Activated CD8-positive, alpha-beta T cell treated with anti-CD3 and anti-CD28 coated beads for 36 hours (primary cell): ENCODE results near the gene MACROD1. TPM values are rescaled to one million over a fixed set of nuclear protein-coding genes. Genes with fewer than 3 reads are reported as not detected.

Experiments
- ATAC-seq: fragments of 200-7000 bp; cut with Tn5 transposase; one replicate; pipeline ENCODE4 v1.10.0; 2021; ENCODE audit warnings: mild to moderate bottlenecking, moderate library complexity
- CTCF ChIA-PET: fragments of 350-600 bp; sonication (Branson Sonifier 250); formaldehyde crosslinking; loops from one replicate; lab custom pipeline; 2021; ENCODE audit warnings: antibody characterized with exemption; lab: Charles Lee
- POLR2A ChIA-PET: fragments of 350-600 bp; sonication (Branson Sonifier 250); formaldehyde crosslinking; loops from one replicate; lab custom pipeline; 2021; ENCODE audit warnings: antibody characterized with exemption; lab: Charles Lee
- DNase-seq: peaks from one replicate; pipeline ENCODE4 v3.0.0-alpha.2; 2020
- H3K27ac Mint-ChIP-seq: one replicate; pipeline ENCODE4 v1.8.0; 2021; ENCODE audit warnings: mild to moderate bottlenecking, mixed read lengths
- H3K27me3 Mint-ChIP-seq: one replicate; pipeline ENCODE4 v1.8.0; 2021; ENCODE audit warnings: mixed read lengths
- H3K36me3 Mint-ChIP-seq: one replicate; pipeline ENCODE4 v1.8.0; 2021; ENCODE audit warnings: low read depth, mixed read lengths
- H3K4me1 Mint-ChIP-seq: one replicate; pipeline ENCODE4 v1.8.0; 2021; ENCODE audit warnings: low read depth, mixed read lengths
- H3K4me3 Mint-ChIP-seq: one replicate; pipeline ENCODE4 v1.8.0; 2021; ENCODE audit warnings: mild to moderate bottlenecking, moderate library complexity, mixed read lengths
- H3K9me3 Mint-ChIP-seq: one replicate; pipeline ENCODE4 v1.8.0; 2021; ENCODE audit warnings: mixed read lengths
- CTCF ChIP-seq: fragments of 200-600 bp; IDR thresholded peaks from one replicate; pipeline ENCODE4 v1.8.0; 2022; ENCODE audit warnings: antibody characterized with exemption, mild to moderate bottlenecking
- intact Hi-C: fragments of 100-400 bp; cut with micrococcal nuclease; formaldehyde crosslinking; loops from one replicate; pipeline ENCODE4 v1.10.0; 2022
- total RNA-seq, 2 experiments: library from RNA; stranded (reverse); gene quantifications; one replicate each; pipeline ENCODE4 v1.2.3, GENCODE V29; 2021

The MACROD1 gene
- total RNA-seq, 2 experiments from 2014 or later = 38.7 to 38.8 TPM

DNA sequence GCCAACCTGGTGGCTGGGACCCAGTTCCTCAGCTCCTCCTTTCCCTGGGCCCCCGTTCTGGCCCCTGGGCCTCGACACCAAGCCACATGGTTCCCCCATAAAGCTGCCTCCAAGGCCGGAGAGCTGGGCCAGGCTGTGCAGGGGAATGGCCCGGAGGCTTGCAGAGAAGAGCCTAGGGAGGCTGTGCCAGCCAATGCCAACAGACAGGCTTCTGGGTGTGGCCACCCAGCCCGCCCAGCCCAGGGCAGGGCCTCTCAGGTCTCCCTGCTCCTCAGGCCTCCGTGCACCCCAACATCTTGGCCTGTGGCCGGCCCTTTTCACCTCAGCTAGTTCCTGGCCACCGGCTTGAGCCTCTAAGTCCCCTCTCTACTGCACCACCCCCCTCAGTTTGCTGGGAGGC, 147.6 kb downstream of the MACROD1 start:
- H3K4me1 Mint-ChIP-seq = no peaks in the 10 kb centered on the region
- CTCF ChIA-PET = no interaction called here
- H3K36me3 Mint-ChIP-seq = no peaks in the 10 kb centered on the region
- POLR2A ChIA-PET = interaction anchor here (1.4 kb wide), 1 partner anchor 17 kb away, joined by 4 read pairs; no protein-coding TSS in a partner anchor
- no peak overlapping the region for H3K4me3 Mint-ChIP-seq
- no peak for DNase-seq
- H3K27ac Mint-ChIP-seq = no peak overlapping the region
- intact Hi-C loops = no loop called here
- no peak for ATAC-seq
- no peaks in the 10 kb centered on the region for H3K9me3 Mint-ChIP-seq
- no peak for TF ChIP-seq CTCF
- no peaks in the 10 kb centered on the region for H3K27me3 Mint-ChIP-seq

GRCh38 chr11:64017945-64018224, 148.0 kb downstream of the MACROD1 start:
- POLR2A ChIA-PET = interaction anchor here (1.4 kb wide), 1 partner anchor 16 kb away, joined by 4 read pairs; no protein-coding TSS in a partner anchor
- TF ChIP-seq CTCF = no peak
- intact Hi-C loops = no loop called here
- no peak overlapping the region for H3K27ac Mint-ChIP-seq
- CTCF ChIA-PET = interaction anchor here (1.2 kb wide), 1 partner anchor 17 kb away, joined by 4 read pairs; no protein-coding TSS in a partner anchor
- no peaks in the 10 kb centered on the region for H3K36me3 Mint-ChIP-seq
- DNase-seq (no peak), ATAC-seq (no peak)
- H3K27me3 Mint-ChIP-seq = no peaks in the 10 kb centered on the region
- H3K9me3 Mint-ChIP-seq = no peaks in the 10 kb centered on the region
- no peak overlapping the region for H3K4me3 Mint-ChIP-seq
- no peaks in the 10 kb centered on the region for H3K4me1 Mint-ChIP-seq

- Mint-ChIP-seq H3K27me3 (no peaks in the 10 kb centered on the region), H3K27ac (no peak overlapping the region), H3K9me3 (peaks cover 2% of the 10 kb centered on the region), H3K4me1 (no peaks in the 10 kb centered on the region), H3K36me3 (no peaks in the 10 kb centered on the region), H3K4me3 (no peak overlapping the region)
- ChIA-PET CTCF (no interaction called here), POLR2A (interaction anchor here (0.6 to 1.6 kb wide), 2 partner anchors 14 to 529 kb away, joined by 3 read pairs; no protein-coding TSS in a partner anchor)
- ATAC-seq = no peak
- intact Hi-C loops = no loop called here
- TF ChIP-seq CTCF = no peak
- DNase-seq = no peak
Observed at GRCh38 chr11:64015935-64016845, 149.7 kb downstream of the MACROD1 start.

DNA sequence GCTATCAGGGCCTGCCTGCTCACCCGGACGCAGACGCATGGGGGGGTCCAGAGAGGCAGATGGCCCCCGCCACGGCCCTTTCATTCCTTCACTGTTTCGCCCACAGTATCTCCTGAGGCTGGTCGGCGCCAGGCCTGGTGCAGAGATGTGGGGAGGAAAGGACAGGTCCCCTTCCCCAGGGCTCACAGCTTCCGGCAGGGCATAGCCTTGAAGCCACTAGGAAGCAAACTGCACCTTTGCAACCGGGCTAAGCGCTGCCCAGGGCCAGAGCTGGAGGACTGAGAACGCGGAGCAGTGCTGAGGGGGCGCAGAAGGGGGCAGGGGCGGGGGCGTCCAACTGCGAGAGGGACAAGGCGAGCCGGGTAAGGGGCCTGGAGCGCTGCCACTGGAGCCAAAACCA, 150.4 kb downstream of the MACROD1 start:
- Mint-ChIP-seq H3K27ac (no peak overlapping the region), H3K4me3 (no peak overlapping the region), H3K4me1 (no peaks in the 10 kb centered on the region), H3K9me3 (peaks cover 4% of the 10 kb centered on the region), H3K36me3 (no peaks in the 10 kb centered on the region), H3K27me3 (no peaks in the 10 kb centered on the region)
- no peak for TF ChIP-seq CTCF
- POLR2A ChIA-PET = interaction anchor here (1.6 kb wide), 1 partner anchor 13 kb away, joined by 3 read pairs; no protein-coding TSS in a partner anchor
- DNase-seq = no peak
- intact Hi-C loops = no loop called here
- CTCF ChIA-PET = interaction anchor here (2.4 kb wide), 1 partner anchor 15 kb away, joined by 11 read pairs; no protein-coding TSS in a partner anchor
- ATAC-seq = no peak

DNA sequence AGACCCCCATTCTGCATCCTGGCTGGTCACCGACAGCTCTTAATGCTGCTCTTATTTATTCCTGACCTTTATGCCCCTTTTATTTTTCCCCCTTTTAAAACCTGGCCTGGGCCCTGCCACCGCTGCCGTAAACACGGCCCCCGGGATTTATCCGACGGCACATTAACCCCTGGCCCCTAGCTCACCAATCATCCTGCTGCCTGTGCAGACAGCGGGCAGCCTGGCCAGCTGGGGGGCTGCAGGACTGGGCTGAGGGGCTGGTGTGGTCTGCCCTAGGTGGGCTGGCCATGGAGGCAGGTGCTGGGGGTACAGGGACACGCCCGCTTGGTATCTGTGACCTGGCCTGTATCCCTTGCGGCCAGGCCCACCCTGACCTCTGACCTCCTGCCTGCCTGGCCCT, 151.6 kb downstream of the MACROD1 start:
- Mint-ChIP-seq H3K9me3 (peaks cover 10% of the 10 kb centered on the region), H3K4me3 (no peak overlapping the region), H3K27me3 (peaks cover 1% of the 10 kb centered on the region), H3K27ac (no peak overlapping the region), H3K4me1 (no peaks in the 10 kb centered on the region), H3K36me3 (no peaks in the 10 kb centered on the region)
- CTCF ChIA-PET = interaction anchor here (0.8 to 2.4 kb wide), 2 partner anchors 14 to 435 kb away, joined by 3 to 11 read pairs; no protein-coding TSS in a partner anchor
- intact Hi-C loops = no loop called here
- no peak for TF ChIP-seq CTCF
- no peak for ATAC-seq
- DNase-seq = no peak
- POLR2A ChIA-PET = no interaction called here
